Mesothelial cell of epicardium (in vitro differentiated cells): Measurements from ENCODE around the gene LRRC61. TPM values are rescaled to one million over a fixed set of nuclear protein-coding genes. Genes with fewer than 3 reads are reported as not detected.
A peak's percentile ranks its signal among the peaks of the same experiment; 100 is the strongest.

Experiments
- DNase-seq, 2 experiments: peaks; one replicate each; pipeline ENCODE4 v3.0.0; 2021; ENCODE audit warnings: low spot score in 2 of 2; ENCODE audit not compliant: unreplicated experiment in 2 of 2
- H3K27ac Mint-ChIP-seq: 2 replicates; pipeline ENCODE4 v1.8.0; 2021; ENCODE audit warnings: mixed read lengths
- H3K27me3 Mint-ChIP-seq: 2 replicates; pipeline ENCODE4 v1.8.0; 2021; ENCODE audit warnings: low read depth, mixed read lengths
- H3K36me3 Mint-ChIP-seq: 2 replicates; pipeline ENCODE4 v1.8.0; 2021; ENCODE audit warnings: mixed read lengths
- H3K4me1 Mint-ChIP-seq: 2 replicates; pipeline ENCODE4 v1.8.0; 2021; ENCODE audit warnings: mixed read lengths
- H3K4me3 Mint-ChIP-seq: 2 replicates; pipeline ENCODE4 v1.8.0; 2021; ENCODE audit warnings: mild to moderate bottlenecking, moderate library complexity, mixed read lengths
- H3K9me3 Mint-ChIP-seq: 2 replicates; pipeline ENCODE4 v1.8.0; 2021; ENCODE audit warnings: mixed read lengths
- CTCF ChIP-seq: fragments of 200-600 bp; sonication (generic); IDR thresholded peaks from one replicate; pipeline ENCODE4 v1.5.0; 2021; ENCODE audit warnings: antibody characterized with exemption; ENCODE audit not compliant: unreplicated experiment
- total RNA-seq: library from RNA; stranded (reverse); gene quantifications from 3 replicates; pipeline ENCODE4 v1.2.1, GENCODE V29; 2021

LRRC61 gene
- total RNA-seq, 1 donor from 2014 or later: 4.0 TPM

GRCh38 chr7:150323682-150324372 is 672 bp downstream of the LRRC61 start:
- Mint-ChIP-seq H3K36me3 (no peaks in the 10 kb centered on the region), H3K27ac (peak overlapping the region; percentile 71), H3K4me1 (peaks cover 6% of the 10 kb centered on the region), H3K9me3 (no peaks in the 10 kb centered on the region), H3K4me3 (peak overlapping the region; percentile 71), H3K27me3 (no peaks in the 10 kb centered on the region)
- no peak for TF ChIP-seq CTCF
- no peak for DNase-seq

GRCh38 chr7:150324373-150324961 is 1.3 kb downstream of the LRRC61 start:
- Mint-ChIP-seq H3K27ac (no peak overlapping the region), H3K9me3 (no peaks in the 10 kb centered on the region), H3K4me1 (peaks cover 6% of the 10 kb centered on the region), H3K36me3 (no peaks in the 10 kb centered on the region), H3K27me3 (no peaks in the 10 kb centered on the region), H3K4me3 (peak overlapping the region; percentile 71)
- no peak for DNase-seq
- TF ChIP-seq CTCF: no peak

GRCh38 chr7:150325110-150325611 is 2.0 kb downstream of the LRRC61 start:
- H3K9me3 Mint-ChIP-seq: no peaks in the 10 kb centered on the region
- peaks cover 6% of the 10 kb centered on the region for H3K4me1 Mint-ChIP-seq
- TF ChIP-seq CTCF: no peak
- H3K36me3 Mint-ChIP-seq: no peaks in the 10 kb centered on the region
- no peak for DNase-seq
- no peak overlapping the region for H3K4me3 Mint-ChIP-seq
- H3K27me3 Mint-ChIP-seq: no peaks in the 10 kb centered on the region
- H3K27ac Mint-ChIP-seq: no peak overlapping the region

GRCh38 chr7:150325901-150326300 is 2.7 kb downstream of the LRRC61 start:
- no peaks in the 10 kb centered on the region for H3K9me3 Mint-ChIP-seq
- H3K36me3 Mint-ChIP-seq: no peaks in the 10 kb centered on the region
- H3K4me1 Mint-ChIP-seq: peaks cover 4% of the 10 kb centered on the region
- H3K27me3 Mint-ChIP-seq: no peaks in the 10 kb centered on the region
- H3K27ac Mint-ChIP-seq: no peak overlapping the region
- no peak for DNase-seq
- H3K4me3 Mint-ChIP-seq: no peak overlapping the region
- TF ChIP-seq CTCF: no peak

GRCh38 chr7:150326657-150327268 is 3.6 kb downstream of the LRRC61 start:
- H3K9me3 Mint-ChIP-seq: no peaks in the 10 kb centered on the region

More at GRCh38 chr7:150326657-150327268, 3.6 kb downstream of the LRRC61 start:
- no peak for DNase-seq
- Mint-ChIP-seq H3K36me3 (no peaks in the 10 kb centered on the region), H3K4me3 (no peak overlapping the region), H3K27me3 (no peaks in the 10 kb centered on the region), H3K27ac (no peak overlapping the region), H3K4me1 (no peaks in the 10 kb centered on the region)
- no peak for TF ChIP-seq CTCF
